NCI-H82 treated with DMSO at 0.1 percent for 48 hours (cell line): Measurements from ENCODE around the gene SPATS2L.

Experiments
- DNase-seq: peaks from one replicate; lab custom pipeline; 2025; ENCODE audit not compliant: unreplicated experiment; lab: John Stamatoyannopoulos, UW

SPATS2L gene

GRCh38 chr2:200297100-200297499 is 9.4 kb upstream of the SPATS2L start:
- DNase-seq: no peak

GRCh38 chr2:200297989-200298388 is 8.5 kb upstream of the SPATS2L start:
- no peak for DNase-seq

- no peak for DNase-seq
These were observed 7.7 kb upstream of the SPATS2L start for GRCh38 chr2:200298816-200299215.

GRCh38 chr2:200300065-200300464 is 6.4 kb upstream of the SPATS2L start:
- DNase-seq: no peak

- no peak for DNase-seq
These were observed 5.7 kb upstream of the SPATS2L start for GRCh38 chr2:200300638-200301314.

- DNase-seq: no peak
These were observed 4.3 kb upstream of the SPATS2L start for GRCh38 chr2:200301953-200302858.

GRCh38 chr2:200302940-200303727 is 3.4 kb upstream of the SPATS2L start:
- no peak for DNase-seq

- DNase-seq: no peak
These were observed 697 bp upstream of the SPATS2L start for GRCh38 chr2:200305797-200306195.

GRCh38 chr2:200306931-200307723 is 634 bp downstream of the SPATS2L start:
- no peak for DNase-seq

- no peak for DNase-seq
These were observed 1.4 kb downstream of the SPATS2L start for GRCh38 chr2:200307724-200308545.

- DNase-seq: no peak
These were observed 2.2 kb downstream of the SPATS2L start for GRCh38 chr2:200308546-200309295.

- no peak for DNase-seq
These were observed 3.0 kb downstream of the SPATS2L start for GRCh38 chr2:200309296-200310049.

- DNase-seq: no peak
These were observed 4.1 kb downstream of the SPATS2L start for GRCh38 chr2:200310545-200310971.

GRCh38 chr2:200311139-200311538 is 4.6 kb downstream of the SPATS2L start:
- no peak for DNase-seq

- DNase-seq: no peak
These were observed 8.6 kb downstream of the SPATS2L start for GRCh38 chr2:200314976-200315567.

GRCh38 chr2:200317975-200318374 is 11.5 kb downstream of the SPATS2L start:
- DNase-seq: no peak

- no peak for DNase-seq
These were observed 12.5 kb downstream of the SPATS2L start for GRCh38 chr2:200318940-200319435.
